PC-3 (cell line): Measurements from ENCODE around the gene CCDC178.

Experiments used
- EZH2 ChIP-seq: fragments of 300-600 bp; sonication (generic); IDR thresholded peaks from one replicate; pipeline ENCODE4 v1.6.1; 2017; ENCODE audit warnings: antibody characterized with exemption, mild to moderate bottlenecking, low read length; ENCODE audit not compliant: unreplicated experiment
- EZH2phosphoT487 ChIP-seq: fragments of 300-600 bp; sonication (generic); IDR thresholded peaks from 2 replicates; pipeline ENCODE4 v1.6.1; 2018; ENCODE audit warnings: mild to moderate bottlenecking, antibody characterized with exemption, low read length, borderline replicate concordance
- TF ChIP-seq, protein P1 (sequence below): fragments of 300-600 bp; sonication (generic); conservative IDR thresholded peaks from 2 replicates; pipeline ENCODE4 v1.5.1; 2017; ENCODE audit warnings: antibody characterized with exemption, low read depth, mild to moderate bottlenecking, low read length

DNA sequence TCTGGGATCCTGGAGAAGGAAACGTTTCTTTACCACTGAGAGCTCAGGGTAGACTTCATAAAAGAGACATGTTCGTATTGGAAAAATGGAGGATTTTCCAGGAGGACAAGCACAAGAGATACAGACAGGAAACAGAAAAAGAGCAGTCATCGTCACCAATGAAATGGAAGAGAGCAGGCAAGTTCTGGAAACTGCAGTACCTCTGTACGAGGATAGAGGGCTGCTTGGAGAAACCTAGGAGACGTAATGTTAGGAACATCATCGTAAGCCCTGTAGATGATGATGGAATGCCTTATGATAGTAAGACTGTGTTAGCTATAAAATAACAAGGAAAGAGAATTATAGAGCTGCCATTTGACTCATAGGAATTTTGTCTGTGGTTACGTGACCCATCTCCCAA is 546.6 kb downstream of the CCDC178 start:
- TF ChIP-seq EZH2phosphoT487, result no peak
- TF ChIP-seq, protein P1, sequence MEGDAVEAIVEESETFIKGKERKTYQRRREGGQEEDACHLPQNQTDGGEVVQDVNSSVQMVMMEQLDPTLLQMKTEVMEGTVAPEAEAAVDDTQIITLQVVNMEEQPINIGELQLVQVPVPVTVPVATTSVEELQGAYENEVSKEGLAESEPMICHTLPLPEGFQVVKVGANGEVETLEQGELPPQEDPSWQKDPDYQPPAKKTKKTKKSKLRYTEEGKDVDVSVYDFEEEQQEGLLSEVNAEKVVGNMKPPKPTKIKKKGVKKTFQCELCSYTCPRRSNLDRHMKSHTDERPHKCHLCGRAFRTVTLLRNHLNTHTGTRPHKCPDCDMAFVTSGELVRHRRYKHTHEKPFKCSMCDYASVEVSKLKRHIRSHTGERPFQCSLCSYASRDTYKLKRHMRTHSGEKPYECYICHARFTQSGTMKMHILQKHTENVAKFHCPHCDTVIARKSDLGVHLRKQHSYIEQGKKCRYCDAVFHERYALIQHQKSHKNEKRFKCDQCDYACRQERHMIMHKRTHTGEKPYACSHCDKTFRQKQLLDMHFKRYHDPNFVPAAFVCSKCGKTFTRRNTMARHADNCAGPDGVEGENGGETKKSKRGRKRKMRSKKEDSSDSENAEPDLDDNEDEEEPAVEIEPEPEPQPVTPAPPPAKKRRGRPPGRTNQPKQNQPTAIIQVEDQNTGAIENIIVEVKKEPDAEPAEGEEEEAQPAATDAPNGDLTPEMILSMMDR, result peak; percentile 31; the same call in 1 of the 2 replicates
- no peak for TF ChIP-seq EZH2
